Measurements from ENCODE around the gene PRB3.

The PRB3 gene

GRCh38 chr12:11269607-11270006, at the start of gene PRB3:
PRB3 (minus strand) TSS chr12:11269707; CDS start chr12:11269669, 38 bp downstream.
- DNase-seq (ENCODE audit: low read depth, low spot score), result no peak

DNA sequence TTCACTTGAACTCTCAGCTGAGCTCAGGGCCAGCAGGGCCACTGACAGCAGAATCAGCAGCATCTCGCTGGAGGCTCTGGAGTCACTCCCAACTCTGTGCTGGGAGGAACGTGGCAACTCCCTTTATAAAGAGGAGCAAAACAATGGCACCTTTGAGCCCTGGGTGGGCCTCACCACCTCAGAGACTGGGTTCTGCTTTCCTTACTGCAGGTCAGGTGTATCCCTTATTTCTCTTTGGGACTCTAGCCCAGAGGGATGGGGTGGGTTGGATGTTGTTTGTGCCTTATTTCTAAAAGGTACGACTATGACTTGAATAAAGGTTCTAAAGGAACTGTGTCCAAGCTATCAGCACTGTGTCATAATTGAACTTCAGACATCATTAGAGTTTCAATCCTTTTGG, 40.8 kb upstream of the PRB3 start, which contains the start of gene PRB4:
TSS of gene PRB4 (minus strand) at position 101 of the 400 bp plus-strand sequence. CDS start at position 63, 38 bp downstream.
- DNase-seq (ENCODE audit: low read depth, low spot score), result no peak

GRCh38 chr12:11307143-11307542, 37.6 kb upstream of the PRB3 start:
- DNase-seq (ENCODE audit: low read depth, low spot score), result no peak

- DNase-seq (ENCODE audit: low read depth, low spot score), result no peak
These were observed 3.9 kb upstream of the PRB3 start for GRCh38 chr12:11273449-11273848.

DNA sequence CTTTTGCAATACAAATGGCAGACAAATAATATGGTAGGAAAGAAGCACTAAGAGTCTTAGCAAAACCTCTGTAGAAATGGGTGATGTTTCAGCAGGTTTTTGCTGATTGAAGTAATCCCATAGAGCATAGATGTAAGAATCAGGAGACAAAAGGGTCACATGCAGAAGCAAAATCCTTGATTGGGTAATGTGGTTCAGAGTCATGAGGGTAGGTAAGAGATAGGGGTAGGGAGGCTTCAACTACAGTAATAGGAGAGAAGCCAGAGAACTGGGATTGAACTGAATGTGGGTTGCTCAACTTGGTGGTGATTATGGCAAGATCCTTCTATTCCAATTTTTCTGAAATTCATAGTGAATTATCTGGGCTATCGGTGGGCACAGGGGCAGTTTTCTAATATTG, 5.0 kb downstream of the PRB3 start:
- DNase-seq (ENCODE audit: low read depth, low spot score), result no peak

GRCh38 chr12:11246489-11246888, 23.0 kb downstream of the PRB3 start:
- no peak for DNase-seq (ENCODE audit: low read depth, low spot score)

GRCh38 chr12:11242656-11243055, 26.9 kb downstream of the PRB3 start:
- DNase-seq (ENCODE audit: low read depth, low spot score), result no peak

GRCh38 chr12:11240348-11240930, 29.1 kb downstream of the PRB3 start:
- no peak for DNase-seq (ENCODE audit: low read depth, low spot score)

DNA sequence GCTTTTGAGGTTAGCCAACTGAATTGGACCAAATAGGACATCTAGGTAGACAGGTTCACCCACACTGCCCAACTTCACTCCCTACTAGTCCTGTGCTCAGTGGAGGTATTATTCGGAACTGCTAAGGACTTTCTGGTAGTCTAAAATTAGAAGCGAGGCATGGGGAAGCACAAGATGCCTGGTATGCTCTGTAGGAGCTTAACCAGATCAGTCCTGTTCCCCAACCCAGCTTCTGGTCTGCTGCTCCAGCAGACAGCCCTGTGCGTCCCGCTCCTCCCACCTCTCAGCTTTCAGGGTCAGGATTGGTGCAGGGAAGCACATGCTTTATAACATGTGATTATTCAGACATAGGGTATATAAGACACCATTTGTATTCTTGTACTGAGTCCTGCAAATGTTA, 31.2 kb downstream of the PRB3 start:
- no peak for DNase-seq (ENCODE audit: low read depth, low spot score)

DNA sequence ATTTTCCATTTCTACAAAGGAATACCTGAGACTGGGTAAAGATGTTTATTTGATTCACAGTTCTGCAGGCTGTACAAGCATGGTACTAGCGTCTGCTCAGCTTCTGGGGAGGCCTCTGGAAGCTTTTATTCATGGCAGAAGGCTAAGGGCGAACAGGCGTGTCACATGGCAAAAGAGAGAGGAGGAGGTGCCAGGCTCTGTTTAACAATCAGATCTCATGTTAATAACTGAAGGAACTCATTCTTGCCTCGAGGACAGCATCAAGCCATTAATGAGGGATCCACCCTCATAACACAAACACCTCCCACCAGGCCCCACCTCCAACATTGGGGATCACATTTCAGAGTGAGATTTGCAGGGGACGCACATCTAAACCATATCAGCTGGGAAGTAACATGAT, 36.0 kb downstream of the PRB3 start:
- no peak for DNase-seq (ENCODE audit: low read depth, low spot score)

DNA sequence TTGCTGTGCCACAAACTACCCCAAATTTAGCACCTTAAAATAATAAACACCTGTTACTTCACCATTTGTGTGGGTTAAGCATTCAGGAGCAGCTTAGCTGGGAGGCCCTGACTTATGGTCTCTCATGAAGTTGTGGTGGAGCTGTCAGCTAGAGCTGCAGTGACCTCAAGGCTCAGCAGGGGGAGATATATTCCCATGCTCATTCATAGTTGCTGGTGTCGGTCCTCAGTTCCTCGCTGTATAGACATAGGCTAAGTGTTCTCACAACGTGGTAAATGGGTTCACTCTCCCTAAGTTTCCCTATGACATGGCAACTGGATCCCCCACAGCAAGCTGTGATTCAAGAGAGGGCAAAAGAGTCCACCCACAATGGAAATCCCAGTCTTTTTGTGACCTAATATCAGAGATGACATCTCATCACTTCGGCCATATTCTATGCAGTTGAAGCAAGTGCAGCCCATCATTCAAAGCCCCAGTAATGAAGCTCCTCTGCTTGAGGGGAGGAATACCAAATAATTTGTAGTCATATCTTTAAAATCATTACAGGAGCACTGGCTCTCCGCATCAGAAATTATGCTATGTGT, 41.1 kb downstream of the PRB3 start:
- peak; percentile 60 for DNase-seq (ENCODE audit: low read depth, low spot score)

- no peak for DNase-seq (ENCODE audit: low read depth, low spot score)
These were observed 42.1 kb downstream of the PRB3 start for GRCh38 chr12:11227373-11227772.
